Measurements from ENCODE around the gene RBM44.

RBM44 gene

DNA sequence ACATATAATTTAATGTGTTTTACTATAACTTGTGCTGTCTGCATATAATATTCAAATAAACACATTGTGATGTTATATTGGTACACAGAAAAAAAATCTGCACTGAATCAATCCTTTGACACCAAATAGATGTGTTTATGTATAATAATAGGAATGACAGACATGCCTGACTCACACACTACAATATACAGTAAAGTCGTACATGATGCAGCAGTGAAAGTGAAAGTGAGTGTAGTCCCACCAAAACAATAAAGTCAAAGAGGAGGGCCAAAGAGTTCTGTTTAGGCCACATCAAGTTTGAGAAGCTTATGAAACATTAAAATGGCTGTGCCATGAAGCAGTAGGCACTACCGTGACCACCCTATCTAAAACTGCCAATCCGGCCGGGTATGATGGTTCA is 8.2 kb upstream of the RBM44 start:
- Histone ChIP-seq H3K36me3 (ENCODE audit: control insufficient read depth, low read depth, low read length) (no peaks in the 10 kb centered on the region), H3K9ac (ENCODE audit: low read length) (no peak overlapping the region), H3K4me1 (ENCODE audit: control insufficient read depth, low read depth, low read length) (no peaks in the 10 kb centered on the region), H3K9me3 (ENCODE audit: control insufficient read depth, low read depth, low read length) (peaks cover 4% of the 10 kb centered on the region), H3K27ac (ENCODE audit: low read length) (no peak overlapping the region), H3K4me3 (ENCODE audit: low read length) (no peak overlapping the region), H3K27me3 (ENCODE audit: control insufficient read depth, insufficient read depth, low read length) (no peaks in the 10 kb centered on the region)

DNA sequence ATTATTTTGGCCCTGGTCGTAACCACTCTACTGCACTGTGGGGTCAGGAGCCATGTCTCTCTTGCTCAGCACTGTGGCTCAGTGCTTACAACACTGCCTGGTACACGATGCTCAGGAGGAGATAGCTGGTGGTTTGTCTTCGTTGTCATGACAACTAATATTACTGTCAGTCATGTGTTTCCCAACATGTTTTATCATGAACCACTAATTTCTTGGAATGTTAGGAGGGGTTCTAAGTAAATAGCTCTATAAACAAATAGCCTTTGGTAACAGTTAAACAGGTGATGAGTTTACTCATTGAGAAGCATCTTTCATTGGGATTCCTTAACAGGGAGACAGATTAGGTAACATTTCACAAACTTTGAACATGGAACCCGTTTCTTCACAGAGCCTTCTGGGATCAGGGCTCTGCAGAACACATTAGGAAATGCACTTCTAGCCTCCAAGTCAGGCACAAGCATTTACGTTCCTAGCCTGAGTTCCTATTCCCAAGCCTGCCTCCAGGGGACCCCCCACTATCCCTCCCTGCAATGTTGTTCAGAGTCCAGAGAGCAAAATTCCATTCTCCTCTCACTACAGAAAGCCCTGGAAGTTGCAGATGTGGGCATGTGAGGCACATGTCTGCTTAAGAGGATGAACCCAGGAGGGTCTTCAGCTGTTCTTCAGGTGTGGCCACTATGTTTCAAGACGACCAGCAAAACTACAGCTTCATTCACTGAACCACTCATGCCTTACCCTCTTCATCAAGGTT is 6.4 kb upstream of the RBM44 start:
- Histone ChIP-seq H3K4me3 (ENCODE audit: low read length) (no peak overlapping the region), H3K4me1 (ENCODE audit: control insufficient read depth, low read depth, low read length) (no peaks in the 10 kb centered on the region), H3K36me3 (ENCODE audit: control insufficient read depth, low read depth, low read length) (no peaks in the 10 kb centered on the region), H3K9ac (ENCODE audit: low read length) (no peak overlapping the region), H3K27ac (ENCODE audit: low read length) (no peak overlapping the region), H3K9me3 (ENCODE audit: control insufficient read depth, low read depth, low read length) (no peaks in the 10 kb centered on the region), H3K27me3 (ENCODE audit: control insufficient read depth, insufficient read depth, low read length) (no peaks in the 10 kb centered on the region)

- H3K36me3 ChIP-seq (ENCODE audit: control insufficient read depth, low read depth, low read length): no peaks in the 10 kb centered on the region
- H3K27me3 ChIP-seq (ENCODE audit: control insufficient read depth, insufficient read depth, low read length): no peaks in the 10 kb centered on the region
Observed at GRCh38 chr2:237797253-237797652, 1.3 kb upstream of the RBM44 start.

DNA sequence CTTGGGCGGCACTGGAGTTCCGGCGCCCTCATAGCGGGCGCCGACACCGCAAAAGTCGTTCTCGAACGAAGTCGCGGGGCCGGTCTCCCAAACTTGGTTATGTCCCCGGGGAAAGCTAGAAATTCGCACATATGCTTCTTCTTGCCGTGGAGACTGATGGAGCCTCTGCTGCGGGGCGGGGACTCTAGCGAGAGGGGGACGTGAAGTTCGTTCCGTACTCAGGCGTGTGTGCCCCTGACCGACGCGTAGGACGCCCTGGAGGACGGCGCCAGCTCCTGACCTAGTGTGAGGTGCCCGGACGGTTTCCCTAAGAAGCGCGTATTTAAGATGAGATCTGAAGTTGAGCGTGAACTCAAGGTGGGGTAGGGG is 465 bp downstream of the RBM44 start:
- Histone ChIP-seq H3K9me3 (ENCODE audit: control insufficient read depth, low read depth, low read length) (no peaks in the 10 kb centered on the region), H3K27me3 (ENCODE audit: control insufficient read depth, insufficient read depth, low read length) (no peaks in the 10 kb centered on the region), H3K4me3 (ENCODE audit: low read length) (no peak overlapping the region), H3K27ac (ENCODE audit: low read length) (no peak overlapping the region), H3K4me1 (ENCODE audit: control insufficient read depth, low read depth, low read length) (no peaks in the 10 kb centered on the region), H3K36me3 (ENCODE audit: control insufficient read depth, low read depth, low read length) (no peaks in the 10 kb centered on the region), H3K9ac (ENCODE audit: low read length) (no peak overlapping the region)

More at GRCh38 chr2:237797253-237797652, 1.3 kb upstream of the RBM44 start:
- H3K27ac ChIP-seq (ENCODE audit: low read length): no peak overlapping the region
- no peak overlapping the region for H3K9ac ChIP-seq (ENCODE audit: low read length)
- no peaks in the 10 kb centered on the region for H3K9me3 ChIP-seq (ENCODE audit: control insufficient read depth, low read depth, low read length)
- H3K4me1 ChIP-seq (ENCODE audit: control insufficient read depth, low read depth, low read length): no peaks in the 10 kb centered on the region
- no peak overlapping the region for H3K4me3 ChIP-seq (ENCODE audit: low read length)

DNA sequence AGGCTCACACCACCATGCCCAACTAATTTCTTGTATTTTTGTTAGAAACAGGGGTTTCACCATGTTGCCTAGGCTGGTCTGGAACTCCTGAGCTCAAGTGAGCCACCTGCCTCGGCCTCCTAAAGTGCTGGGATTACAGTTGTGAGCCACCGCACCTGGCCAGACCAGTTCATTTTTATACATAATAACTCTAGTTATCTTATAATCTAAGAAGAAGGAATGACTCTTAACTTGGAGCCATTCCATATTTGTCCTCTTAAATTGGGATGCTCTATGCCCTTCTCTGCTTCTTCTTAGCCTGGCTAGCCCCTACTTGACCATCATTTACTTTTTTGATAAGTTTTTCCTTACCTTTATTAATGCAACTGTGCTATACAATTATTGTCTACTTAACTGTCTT is 2.9 kb downstream of the RBM44 start:
- no peaks in the 10 kb centered on the region for H3K4me1 ChIP-seq (ENCODE audit: control insufficient read depth, low read depth, low read length)
- no peak overlapping the region for H3K9ac ChIP-seq (ENCODE audit: low read length)
- no peak overlapping the region for H3K27ac ChIP-seq (ENCODE audit: low read length)
- no peak overlapping the region for H3K4me3 ChIP-seq (ENCODE audit: low read length)
- no peaks in the 10 kb centered on the region for H3K36me3 ChIP-seq (ENCODE audit: control insufficient read depth, low read depth, low read length)
- no peaks in the 10 kb centered on the region for H3K9me3 ChIP-seq (ENCODE audit: control insufficient read depth, low read depth, low read length)
- no peaks in the 10 kb centered on the region for H3K27me3 ChIP-seq (ENCODE audit: control insufficient read depth, insufficient read depth, low read length)

DNA sequence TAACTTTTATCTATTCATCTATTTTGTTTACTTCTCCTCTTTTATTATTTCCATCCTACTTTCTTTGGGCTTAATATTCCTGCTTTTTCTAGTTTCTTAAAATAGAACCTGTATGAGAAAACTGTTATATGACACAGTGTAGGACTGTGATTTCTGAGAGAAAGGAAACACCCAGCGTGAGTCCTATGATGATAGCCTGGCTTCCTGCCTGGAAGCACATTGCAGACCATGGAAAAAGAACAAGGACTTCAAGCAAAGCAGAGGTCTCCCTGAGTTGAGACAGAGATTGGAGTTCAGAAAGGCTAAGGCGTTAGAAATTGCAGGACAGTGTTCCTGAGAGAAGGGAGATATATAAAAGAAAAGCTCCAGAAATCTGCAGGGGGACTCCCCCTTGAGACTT is 7.8 kb downstream of the RBM44 start:
- H3K4me3 ChIP-seq (ENCODE audit: low read length): no peak overlapping the region
- no peaks in the 10 kb centered on the region for H3K36me3 ChIP-seq (ENCODE audit: control insufficient read depth, low read depth, low read length)
- no peaks in the 10 kb centered on the region for H3K4me1 ChIP-seq (ENCODE audit: control insufficient read depth, low read depth, low read length)
- no peaks in the 10 kb centered on the region for H3K27me3 ChIP-seq (ENCODE audit: control insufficient read depth, insufficient read depth, low read length)
- H3K27ac ChIP-seq (ENCODE audit: low read length): no peak overlapping the region
- no peak overlapping the region for H3K9ac ChIP-seq (ENCODE audit: low read length)
- no peaks in the 10 kb centered on the region for H3K9me3 ChIP-seq (ENCODE audit: control insufficient read depth, low read depth, low read length)

DNA sequence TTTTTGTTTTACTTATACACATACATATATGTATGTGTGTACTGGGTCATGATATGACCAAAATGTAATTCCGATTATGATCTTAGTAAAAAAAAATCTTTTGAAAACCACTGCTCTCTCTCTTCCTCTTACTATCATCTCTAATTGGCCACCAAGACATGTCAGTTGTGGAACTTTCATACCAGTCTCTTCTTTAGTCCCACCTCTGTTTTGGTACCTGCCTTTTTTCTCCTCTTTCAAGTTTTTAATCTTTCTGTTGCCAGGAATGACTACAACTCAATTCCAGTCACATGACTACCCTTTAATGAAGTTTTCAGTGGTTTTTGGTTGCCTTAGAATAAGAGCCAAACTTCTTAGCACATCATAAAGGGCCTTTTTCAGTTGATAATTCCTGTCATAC is 17.1 kb downstream of the RBM44 start:
- H3K27me3 ChIP-seq (ENCODE audit: control insufficient read depth, insufficient read depth, low read length): no peaks in the 10 kb centered on the region
- H3K36me3 ChIP-seq (ENCODE audit: control insufficient read depth, low read depth, low read length): no peaks in the 10 kb centered on the region

GRCh38 chr2:237816531-237816930 is 18.0 kb downstream of the RBM44 start:
- H3K27ac ChIP-seq (ENCODE audit: low read length): no peak overlapping the region
- H3K9me3 ChIP-seq (ENCODE audit: control insufficient read depth, low read depth, low read length): no peaks in the 10 kb centered on the region
- H3K4me1 ChIP-seq (ENCODE audit: control insufficient read depth, low read depth, low read length): no peaks in the 10 kb centered on the region
- no peak overlapping the region for H3K9ac ChIP-seq (ENCODE audit: low read length)
- no peaks in the 10 kb centered on the region for H3K27me3 ChIP-seq (ENCODE audit: control insufficient read depth, insufficient read depth, low read length)
- no peaks in the 10 kb centered on the region for H3K36me3 ChIP-seq (ENCODE audit: control insufficient read depth, low read depth, low read length)
- H3K4me3 ChIP-seq (ENCODE audit: low read length): no peak overlapping the region

More for the DNA sequence above, 17.1 kb downstream of the RBM44 start:
- Histone ChIP-seq H3K27ac (ENCODE audit: low read length) (no peak overlapping the region), H3K4me1 (ENCODE audit: control insufficient read depth, low read depth, low read length) (no peaks in the 10 kb centered on the region), H3K4me3 (ENCODE audit: low read length) (no peak overlapping the region), H3K9me3 (ENCODE audit: control insufficient read depth, low read depth, low read length) (no peaks in the 10 kb centered on the region), H3K9ac (ENCODE audit: low read length) (no peak overlapping the region)

GRCh38 chr2:237818066-237818473 is 19.5 kb downstream of the RBM44 start:
- H3K36me3 ChIP-seq (ENCODE audit: control insufficient read depth, low read depth, low read length): no peaks in the 10 kb centered on the region
- no peak overlapping the region for H3K4me3 ChIP-seq (ENCODE audit: low read length)

GRCh38 chr2:237819231-237819630 is 20.7 kb downstream of the RBM44 start:
- Histone ChIP-seq H3K27ac (ENCODE audit: low read length) (no peak overlapping the region), H3K9ac (ENCODE audit: low read length) (no peak overlapping the region), H3K9me3 (ENCODE audit: control insufficient read depth, low read depth, low read length) (no peaks in the 10 kb centered on the region), H3K36me3 (ENCODE audit: control insufficient read depth, low read depth, low read length) (no peaks in the 10 kb centered on the region), H3K4me1 (ENCODE audit: control insufficient read depth, low read depth, low read length) (no peaks in the 10 kb centered on the region), H3K27me3 (ENCODE audit: control insufficient read depth, insufficient read depth, low read length) (no peaks in the 10 kb centered on the region), H3K4me3 (ENCODE audit: low read length) (no peak overlapping the region)

More at GRCh38 chr2:237818066-237818473, 19.5 kb downstream of the RBM44 start:
- H3K9me3 ChIP-seq (ENCODE audit: control insufficient read depth, low read depth, low read length): no peaks in the 10 kb centered on the region
- H3K27ac ChIP-seq (ENCODE audit: low read length): no peak overlapping the region
- H3K4me1 ChIP-seq (ENCODE audit: control insufficient read depth, low read depth, low read length): no peaks in the 10 kb centered on the region
- no peak overlapping the region for H3K9ac ChIP-seq (ENCODE audit: low read length)
- no peaks in the 10 kb centered on the region for H3K27me3 ChIP-seq (ENCODE audit: control insufficient read depth, insufficient read depth, low read length)

DNA sequence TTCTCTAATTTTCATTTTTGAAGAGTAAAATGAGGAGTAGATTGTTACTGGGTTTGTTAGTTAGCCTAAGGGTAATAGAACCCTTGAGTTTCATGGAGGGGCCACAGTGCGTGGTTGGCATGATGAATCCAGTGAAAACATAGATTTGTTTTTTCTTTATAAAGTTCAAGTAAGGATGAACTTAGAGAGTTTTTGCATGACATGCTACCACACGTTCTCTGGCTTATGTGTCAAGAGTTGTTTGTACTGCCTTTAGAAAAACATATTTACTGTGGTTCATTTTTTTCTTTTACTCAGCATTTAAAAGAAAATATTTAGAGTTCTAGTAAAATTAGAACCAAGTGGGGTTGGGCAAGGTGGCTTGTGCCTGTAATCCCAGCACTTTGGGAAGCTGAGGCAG is 21.8 kb downstream of the RBM44 start:
- H3K9me3 ChIP-seq (ENCODE audit: control insufficient read depth, low read depth, low read length): no peaks in the 10 kb centered on the region
- H3K27me3 ChIP-seq (ENCODE audit: control insufficient read depth, insufficient read depth, low read length): no peaks in the 10 kb centered on the region
- no peaks in the 10 kb centered on the region for H3K4me1 ChIP-seq (ENCODE audit: control insufficient read depth, low read depth, low read length)
- no peak overlapping the region for H3K9ac ChIP-seq (ENCODE audit: low read length)
- no peaks in the 10 kb centered on the region for H3K36me3 ChIP-seq (ENCODE audit: control insufficient read depth, low read depth, low read length)
- H3K4me3 ChIP-seq (ENCODE audit: low read length): no peak overlapping the region
- H3K27ac ChIP-seq (ENCODE audit: low read length): no peak overlapping the region

- Histone ChIP-seq H3K27ac (ENCODE audit: low read length) (no peak overlapping the region), H3K4me3 (ENCODE audit: low read length) (no peak overlapping the region), H3K9ac (ENCODE audit: low read length) (no peak overlapping the region), H3K27me3 (ENCODE audit: control insufficient read depth, insufficient read depth, low read length) (no peaks in the 10 kb centered on the region), H3K4me1 (ENCODE audit: control insufficient read depth, low read depth, low read length) (no peaks in the 10 kb centered on the region), H3K36me3 (ENCODE audit: control insufficient read depth, low read depth, low read length) (no peaks in the 10 kb centered on the region), H3K9me3 (ENCODE audit: control insufficient read depth, low read depth, low read length) (no peaks in the 10 kb centered on the region)
Observed at GRCh38 chr2:237823544-237823943, 25.0 kb downstream of the RBM44 start.

Data from iPS-18a (cell line).